ENCODE data around the gene PRR20G. TPM values are rescaled to one million over a fixed set of nuclear protein-coding genes. Genes with fewer than 3 reads are reported as not detected.

PRR20G gene
- total and polyA plus RNA-seq, 2 donors (not counting 1 experiment from before 2014, with no cell fraction given) = not detected

GRCh38 chr3:127288343-127288742, 497 bp upstream of the PRR20G start:
- no peaks in the 10 kb centered on the region for H4K20me1 ChIP-seq (ENCODE audit: control insufficient read depth, insufficient read depth, low read length, poor library complexity, severe bottlenecking)
- TF ChIP-seq EZH2 (IDR thresholded peaks at IDR 0.05; ENCODE audit: borderline replicate concordance, insufficient read depth, low read depth, low read length, poor library complexity, severe bottlenecking) (no peak), CTCF (IDR thresholded peaks at IDR 0.05) (no peak)
- ChIA-PET POLR2A (no interaction called here), CTCF (no interaction called here)
- Mint-ChIP-seq H3K27ac (no peak overlapping the region), H3K4me3 (no peak overlapping the region), H3K9me3 (ENCODE audit: insufficient read depth) (peaks cover 11% of the 10 kb centered on the region), H3K27me3 (no peaks in the 10 kb centered on the region), H3K4me1 (no peaks in the 10 kb centered on the region)
- no peak overlapping the region for H3K9ac ChIP-seq (ENCODE audit: low read length)
- peaks cover 0 to under 1% (median 0%) of the 10 kb centered on the region in 4 experiments for H3K27me3 ChIP-seq (replicated peaks in 1 of 4; ENCODE audit: control extremely low read depth in 1 of 4, control insufficient read depth in 3 of 4, insufficient read depth in 4 of 4, low read length in 3 of 4)
- no peak overlapping the region for H3K27ac ChIP-seq (ENCODE audit: low read length in 2 of 2)
- no peak for ATAC-seq (ENCODE audit: low read depth)
- H3K9me3 ChIP-seq (ENCODE audit: control extremely low read depth in 1 of 3, control insufficient read depth in 2 of 3, insufficient read depth in 1 of 3, low read length in 2 of 3) = peaks cover 0 to 33% (median 0%) of the 10 kb centered on the region in 3 donors
- H3K4me2 ChIP-seq (replicated peaks; ENCODE audit: low read depth, low read length, poor library complexity, severe bottlenecking) = no peak overlapping the region
- H3K4me1 ChIP-seq (ENCODE audit: control insufficient read depth in 2 of 2, insufficient read depth in 2 of 2, low read length in 2 of 2) = no peaks in the 10 kb centered on the region
- no peak overlapping the region for H2AFZ ChIP-seq (ENCODE audit: insufficient read depth, low read depth, low read length, poor library complexity, severe bottlenecking)
- DNase-seq = no peak
- no peak overlapping the region for H3K4me3 ChIP-seq (ENCODE audit: control extremely low read depth in 1 of 5, extremely low read depth in 1 of 5, insufficient read depth in 1 of 5, low read depth in 2 of 5, low read length in 4 of 5)
- no peaks in the 10 kb centered on the region for H3K36me3 ChIP-seq (replicated peaks in 1 of 2; ENCODE audit: control extremely low read depth in 1 of 2, control insufficient read depth in 1 of 2, extremely low read depth in 1 of 2, insufficient read depth in 2 of 2, low read length in 1 of 2)
- intact Hi-C loops (cut with micrococcal nuclease) = no loop called here
- no peaks in the 10 kb centered on the region for H3K79me2 ChIP-seq (ENCODE audit: control insufficient read depth, insufficient read depth, low read length)
- 97% methylated on average over 17 of the region's 17 CpGs for WGBS (ENCODE audit: insufficient coverage)

- peaks cover 0 to 2% (median 0%) of the 10 kb centered on the region in 4 experiments for H3K27me3 ChIP-seq (replicated peaks in 1 of 4; ENCODE audit: control extremely low read depth in 1 of 4, control insufficient read depth in 3 of 4, insufficient read depth in 4 of 4, low read length in 3 of 4)
- DNase-seq (no peak), ATAC-seq (ENCODE audit: low read depth) (no peak)
- H4K20me1 ChIP-seq (ENCODE audit: control insufficient read depth, insufficient read depth, low read length, poor library complexity, severe bottlenecking) = no peaks in the 10 kb centered on the region
- H3K9ac ChIP-seq (ENCODE audit: low read length) = no peak overlapping the region
- no peak overlapping the region for H3K4me2 ChIP-seq (replicated peaks; ENCODE audit: low read depth, low read length, poor library complexity, severe bottlenecking)
- POLR2A ChIA-PET = no interaction called here
- Mint-ChIP-seq H3K27me3 (no peaks in the 10 kb centered on the region), H3K27ac (no peak overlapping the region), H3K4me3 (no peak overlapping the region), H3K4me1 (no peaks in the 10 kb centered on the region), H3K9me3 (ENCODE audit: insufficient read depth) (peaks cover 7% of the 10 kb centered on the region)
- H3K4me3 ChIP-seq (ENCODE audit: control extremely low read depth in 1 of 5, extremely low read depth in 1 of 5, insufficient read depth in 1 of 5, low read depth in 2 of 5, low read length in 4 of 5) = no peak overlapping the region
- CTCF ChIA-PET = no interaction called here
- no peaks in the 10 kb centered on the region for H3K79me2 ChIP-seq (ENCODE audit: control insufficient read depth, insufficient read depth, low read length)
- 71% methylated on average over 4 of the region's 9 CpGs for WGBS (ENCODE audit: insufficient coverage)
- H3K36me3 ChIP-seq (replicated peaks in 1 of 2; ENCODE audit: control extremely low read depth in 1 of 2, control insufficient read depth in 1 of 2, extremely low read depth in 1 of 2, insufficient read depth in 2 of 2, low read length in 1 of 2) = no peaks in the 10 kb centered on the region
- intact Hi-C loops (cut with micrococcal nuclease) = no loop called here
- no peak overlapping the region for H2AFZ ChIP-seq (ENCODE audit: insufficient read depth, low read depth, low read length, poor library complexity, severe bottlenecking)
- peaks cover 0 to 29% (median 0%) of the 10 kb centered on the region in 3 donors for H3K9me3 ChIP-seq (ENCODE audit: control extremely low read depth in 1 of 3, control insufficient read depth in 2 of 3, insufficient read depth in 1 of 3, low read length in 2 of 3)
- TF ChIP-seq EZH2 (IDR thresholded peaks at IDR 0.05; ENCODE audit: borderline replicate concordance, insufficient read depth, low read depth, low read length, poor library complexity, severe bottlenecking) (no peak), CTCF (IDR thresholded peaks at IDR 0.05) (no peak)
- no peak overlapping the region for H3K27ac ChIP-seq (ENCODE audit: low read length in 2 of 2)
- no peaks in the 10 kb centered on the region for H3K4me1 ChIP-seq (ENCODE audit: control insufficient read depth in 2 of 2, insufficient read depth in 2 of 2, low read length in 2 of 2)
Observed at GRCh38 chr3:127286571-127287140, 1.2 kb downstream of the PRR20G start.

All from B cell (primary cell).